Measurements from ENCODE around the gene SPEF2. TPM values are rescaled to one million over a fixed set of nuclear protein-coding genes. Genes with fewer than 3 reads are reported as not detected.

The SPEF2 gene
- total and polyA plus RNA-seq, 4 donors: 0.42 to 4.5 (median 2.1) TPM

GRCh38 chr5:35677878-35678277 is 60.2 kb downstream of the SPEF2 start:
- Histone ChIP-seq H3K36me3 (ENCODE audit: control insufficient read depth in 4 of 4, insufficient read depth in 3 of 4, low read depth in 1 of 4, low read length in 3 of 4) (no peaks in the 10 kb centered on the region), H3K4me1 (ENCODE audit: control insufficient read depth in 4 of 4, insufficient read depth in 4 of 4, low read length in 3 of 4) (peaks cover 0 to 4% (median 0%) of the 10 kb centered on the region in 4 donors), H3K27me3 (ENCODE audit: control insufficient read depth in 4 of 4, insufficient read depth in 4 of 4, low read length in 3 of 4) (no peaks in the 10 kb centered on the region), H3K4me3 (ENCODE audit: low read depth in 1 of 3, low read length in 3 of 3) (no peak overlapping the region), H3K27ac (ENCODE audit: low read depth in 1 of 2, low read length in 2 of 2) (no peak overlapping the region), H3K9me3 (ENCODE audit: control insufficient read depth in 4 of 4, low read length in 3 of 4) (no peaks in the 10 kb centered on the region), H3K9ac (ENCODE audit: low read depth in 1 of 2, low read length in 2 of 2) (no peak overlapping the region)
- no peak for DNase-seq (ENCODE audit: low spot score)
- TF ChIP-seq RAD21 (IDR thresholded peaks at IDR 0.05) (no peak), HNF4A (conservative IDR thresholded peaks at IDR 0.05) (peak in 1 of 2 donors; percentile 31)
- WGBS: 82% methylated on average over 5 of the region's 5 CpGs

- Histone ChIP-seq H3K4me1 (ENCODE audit: control insufficient read depth in 4 of 4, insufficient read depth in 4 of 4, low read length in 3 of 4) (peaks cover 0 to 10% (median 1%) of the 10 kb centered on the region in 4 donors), H3K36me3 (ENCODE audit: control insufficient read depth in 4 of 4, insufficient read depth in 3 of 4, low read depth in 1 of 4, low read length in 3 of 4) (no peaks in the 10 kb centered on the region), H3K9me3 (ENCODE audit: control insufficient read depth in 4 of 4, low read length in 3 of 4) (no peaks in the 10 kb centered on the region), H3K27me3 (ENCODE audit: control insufficient read depth in 4 of 4, insufficient read depth in 4 of 4, low read length in 3 of 4) (no peaks in the 10 kb centered on the region), H3K9ac (ENCODE audit: low read depth in 1 of 2, low read length in 2 of 2) (no peak overlapping the region), H3K4me3 (ENCODE audit: low read depth in 1 of 3, low read length in 3 of 3) (no peak overlapping the region), H3K27ac (ENCODE audit: low read depth in 1 of 2, low read length in 2 of 2) (no peak overlapping the region)
- no peak for DNase-seq (ENCODE audit: low spot score)
- TF ChIP-seq HNF4G (IDR thresholded peaks at IDR 0.05): no peak
- no peak for TF ChIP-seq RAD21 (IDR thresholded peaks at IDR 0.05)
- no peak for TF ChIP-seq FOXA1 (IDR thresholded peaks at IDR 0.05)
- no peak for TF ChIP-seq MAX (IDR thresholded peaks at IDR 0.05)
- TF ChIP-seq YY1 (IDR thresholded peaks at IDR 0.05): no peak
- TF ChIP-seq JUND (IDR thresholded peaks at IDR 0.05): no peak
- TF ChIP-seq HNF4A (conservative IDR thresholded peaks at IDR 0.05): no peak
- no peak for TF ChIP-seq TAF1 (conservative IDR thresholded peaks at IDR 0.05)
- TF ChIP-seq RXRA (IDR thresholded peaks at IDR 0.05): no peak
- TF ChIP-seq GABPA (IDR thresholded peaks at IDR 0.05 in 1 of 2, conservative IDR thresholded peaks at IDR 0.05 in 1 of 2): no peak
- WGBS: 93% methylated on average over 3 of the region's 3 CpGs
These were observed 61.0 kb downstream of the SPEF2 start for GRCh38 chr5:35678661-35679060.

- Histone ChIP-seq H3K4me3 (ENCODE audit: low read depth in 1 of 3, low read length in 3 of 3) (no peak overlapping the region), H3K27ac (ENCODE audit: low read depth in 1 of 2, low read length in 2 of 2) (no peak overlapping the region), H3K27me3 (ENCODE audit: control insufficient read depth in 4 of 4, insufficient read depth in 4 of 4, low read length in 3 of 4) (no peaks in the 10 kb centered on the region), H3K36me3 (ENCODE audit: control insufficient read depth in 4 of 4, insufficient read depth in 3 of 4, low read depth in 1 of 4, low read length in 3 of 4) (no peaks in the 10 kb centered on the region), H3K9ac (ENCODE audit: low read depth in 1 of 2, low read length in 2 of 2) (no peak overlapping the region), H3K4me1 (ENCODE audit: control insufficient read depth in 4 of 4, insufficient read depth in 4 of 4, low read length in 3 of 4) (peaks cover 0 to 15% (median 1%) of the 10 kb centered on the region in 4 donors), H3K9me3 (ENCODE audit: control insufficient read depth in 4 of 4, low read length in 3 of 4) (no peaks in the 10 kb centered on the region)
- TF ChIP-seq GABPA (IDR thresholded peaks at IDR 0.05 in 1 of 2, conservative IDR thresholded peaks at IDR 0.05 in 1 of 2) (no peak), HNF4G (IDR thresholded peaks at IDR 0.05) (no peak), SP1 (IDR thresholded peaks at IDR 0.05) (no peak), REST (IDR thresholded peaks at IDR 0.05) (no peak), NR2F2 (IDR thresholded peaks at IDR 0.05) (no peak), ZBTB33 (IDR thresholded peaks at IDR 0.05) (no peak), CTCF (IDR thresholded peaks at IDR 0.05; ENCODE audit: low read depth, low read length, missing input control) (no peak), YY1 (IDR thresholded peaks at IDR 0.05) (no peak), EGR1 (IDR thresholded peaks at IDR 0.05; ENCODE audit: low read depth in 2 of 2) (no peak), FOXA1 (IDR thresholded peaks at IDR 0.05) (no peak), JUND (IDR thresholded peaks at IDR 0.05) (no peak), TAF1 (conservative IDR thresholded peaks at IDR 0.05) (no peak), MAX (IDR thresholded peaks at IDR 0.05) (no peak), HNF4A (conservative IDR thresholded peaks at IDR 0.05) (no peak), RAD21 (IDR thresholded peaks at IDR 0.05) (no peak), FOXA2 (IDR thresholded peaks at IDR 0.05) (no peak), RXRA (IDR thresholded peaks at IDR 0.05) (no peak)
- 90% methylated on average over 1 of the region's 1 CpG for WGBS
- DNase-seq (ENCODE audit: low spot score): no peak
These were observed 61.7 kb downstream of the SPEF2 start for GRCh38 chr5:35679357-35679756.

All from liver (tissue), 9 donors.